Testis (tissue), 2 donors: ENCODE data around the gene IRX1.

Experiments used
- CTCF ChIP-seq, 3 experiments: fragments of 450-650 bp in 2 of 3; fragments of 200-600 bp in 1 of 3; sonication (generic) in 1 of 3; IDR thresholded peaks; one replicate each; pipeline ENCODE4 v1.5.1; 2016 to 2019; ENCODE audit warnings: antibody characterized with exemption in 3 of 3, mild to moderate bottlenecking in 2 of 3, moderate library complexity in 1 of 3
- POLR2A ChIP-seq: fragments of 450-650 bp; IDR thresholded peaks from one replicate; pipeline ENCODE4 v1.6.1; 2017; ENCODE audit warnings: antibody characterized with exemption, mild to moderate bottlenecking, moderate library complexity

- TF ChIP-seq POLR2A (no peak), CTCF (IDR thresholded peaks at IDR 0.05) (no peak)
These were observed 10.6 kb downstream of the IRX1 start for GRCh38 chr5:3606121-3606831.
